SKM-1 (cell line): ENCODE results near the gene PRKAG2.
"Not testable (repeated sequence)": the region's sequence is repeated elsewhere in the genome, so short reads cannot be mapped to it uniquely, and the experiment has no call there.

Source experiments
- DNase-seq: peaks from one replicate; lab custom pipeline; 2025; ENCODE audit not compliant: unreplicated experiment; lab: John Stamatoyannopoulos, UW

The PRKAG2 gene

DNA sequence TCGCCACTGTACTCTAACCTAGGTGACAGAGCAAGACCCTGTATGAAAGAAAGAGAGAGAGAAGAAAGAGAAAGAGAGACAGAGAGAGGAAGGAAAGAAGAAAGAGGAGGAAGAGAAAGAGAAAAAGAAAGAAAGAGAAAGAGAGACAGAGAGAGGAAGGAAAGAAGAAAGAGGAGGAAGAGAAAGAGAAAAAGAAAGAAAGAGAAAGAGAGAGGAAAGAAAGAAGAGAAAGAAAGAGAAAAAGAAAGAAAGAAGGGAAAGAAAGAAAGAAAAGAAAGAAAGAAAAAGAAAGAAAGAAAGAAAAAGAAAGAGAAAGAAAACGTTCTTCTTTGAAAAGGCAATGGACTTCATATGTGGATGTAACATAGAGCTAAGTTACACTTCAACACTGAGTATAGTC lies 340.7 kb downstream of the PRKAG2 start:
- DNase-seq: not testable (repeated sequence)

DNA sequence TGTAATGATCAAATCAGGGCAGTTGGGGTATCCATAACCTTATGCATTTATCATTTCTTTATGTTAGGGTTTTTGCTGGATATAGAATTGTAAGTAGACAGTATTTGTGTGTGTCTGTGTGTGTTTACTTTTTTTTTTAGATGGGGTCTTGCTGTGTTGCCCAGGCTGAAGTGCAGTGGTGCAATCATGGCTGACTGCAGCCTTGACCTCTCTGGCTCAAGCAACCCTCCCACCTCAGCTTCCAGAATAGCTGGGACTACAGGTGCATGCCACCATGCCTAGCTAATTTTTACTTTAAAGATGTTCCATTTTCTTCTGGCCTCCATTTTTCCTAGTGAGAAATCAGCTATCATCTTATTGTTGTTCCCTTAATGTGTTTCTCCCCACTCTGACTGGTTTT lies 347.1 kb downstream of the PRKAG2 start:
- DNase-seq: no peak

DNA sequence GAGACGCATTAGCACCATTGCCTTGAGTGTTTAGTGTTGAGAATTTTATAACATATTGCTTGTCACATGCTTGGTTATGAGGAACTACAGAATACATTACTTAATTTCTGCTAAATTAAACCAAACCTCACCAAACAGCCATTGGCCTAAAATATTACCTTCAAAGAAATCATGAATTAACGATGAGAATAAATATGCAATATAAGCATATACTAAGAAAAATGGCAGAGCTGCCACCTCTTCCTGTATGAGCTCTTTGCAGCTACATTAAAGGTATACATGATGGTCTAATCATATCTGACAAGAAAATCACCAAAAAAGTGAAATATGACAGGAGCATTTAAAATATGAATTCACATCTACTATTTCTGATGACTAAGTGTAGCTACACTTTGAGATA lies 352.1 kb downstream of the PRKAG2 start:
- DNase-seq: no peak

DNA sequence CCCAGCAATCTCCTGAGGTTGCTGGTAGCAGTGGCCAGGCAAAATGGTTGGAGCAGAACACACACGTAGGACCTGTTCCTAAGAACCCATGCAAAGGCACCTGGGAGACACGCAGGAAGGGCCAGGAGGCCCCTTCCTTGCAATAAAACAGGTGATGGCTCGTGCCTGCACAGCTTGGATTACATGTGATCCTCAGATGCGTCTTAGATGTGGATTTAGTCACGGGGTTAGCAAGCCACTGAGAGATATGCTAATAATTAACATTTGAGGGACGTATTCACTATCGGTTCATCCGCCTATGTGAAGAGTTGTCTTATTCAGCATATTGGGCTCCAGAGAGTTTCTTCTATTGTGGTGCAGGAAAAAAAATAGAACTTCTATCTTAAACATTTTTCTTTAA lies 352.6 kb downstream of the PRKAG2 start:
- no peak for DNase-seq

DNA sequence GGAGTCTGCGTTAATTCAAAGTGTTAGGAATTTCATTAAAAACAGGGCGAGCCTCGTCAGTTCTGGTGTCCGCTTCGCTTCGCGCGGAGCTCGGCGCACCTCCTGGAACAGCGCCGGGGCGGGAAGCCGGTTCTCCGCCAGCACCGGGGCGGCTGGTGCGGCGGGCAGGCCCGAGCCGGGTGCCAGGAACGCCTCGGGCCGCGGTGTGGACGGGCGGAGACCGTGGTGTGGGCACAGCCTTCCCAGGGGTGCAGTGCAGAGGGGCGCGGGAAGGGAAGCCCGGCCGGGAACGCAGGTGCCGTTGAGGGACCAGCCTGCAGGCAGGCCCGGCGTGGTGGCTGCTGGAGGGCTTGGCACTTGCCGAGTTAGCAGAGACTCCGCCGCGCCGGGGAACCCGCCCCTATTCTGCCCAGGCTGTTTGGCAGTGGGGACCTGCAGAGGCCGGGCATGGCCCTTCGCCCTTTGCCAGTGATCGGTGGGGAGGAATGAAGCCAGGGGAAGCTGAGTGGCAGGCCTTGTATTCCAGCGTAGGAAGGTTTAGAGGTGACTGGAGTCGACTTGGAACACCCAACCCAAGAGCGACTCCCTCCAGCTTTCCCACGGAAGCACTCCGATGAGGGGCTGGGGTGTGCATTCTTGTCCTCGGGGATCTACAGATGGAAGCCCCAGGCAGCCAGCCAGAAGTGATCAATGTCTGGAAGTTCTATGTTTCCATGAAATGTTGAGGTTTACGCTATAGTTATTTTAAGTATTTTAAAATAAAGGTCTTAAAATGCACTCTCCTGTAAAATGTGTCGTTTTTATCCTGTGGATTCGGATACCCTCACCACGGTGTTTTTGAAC lies 356.3 kb downstream of the PRKAG2 start:
- DNase-seq: no peak

DNA sequence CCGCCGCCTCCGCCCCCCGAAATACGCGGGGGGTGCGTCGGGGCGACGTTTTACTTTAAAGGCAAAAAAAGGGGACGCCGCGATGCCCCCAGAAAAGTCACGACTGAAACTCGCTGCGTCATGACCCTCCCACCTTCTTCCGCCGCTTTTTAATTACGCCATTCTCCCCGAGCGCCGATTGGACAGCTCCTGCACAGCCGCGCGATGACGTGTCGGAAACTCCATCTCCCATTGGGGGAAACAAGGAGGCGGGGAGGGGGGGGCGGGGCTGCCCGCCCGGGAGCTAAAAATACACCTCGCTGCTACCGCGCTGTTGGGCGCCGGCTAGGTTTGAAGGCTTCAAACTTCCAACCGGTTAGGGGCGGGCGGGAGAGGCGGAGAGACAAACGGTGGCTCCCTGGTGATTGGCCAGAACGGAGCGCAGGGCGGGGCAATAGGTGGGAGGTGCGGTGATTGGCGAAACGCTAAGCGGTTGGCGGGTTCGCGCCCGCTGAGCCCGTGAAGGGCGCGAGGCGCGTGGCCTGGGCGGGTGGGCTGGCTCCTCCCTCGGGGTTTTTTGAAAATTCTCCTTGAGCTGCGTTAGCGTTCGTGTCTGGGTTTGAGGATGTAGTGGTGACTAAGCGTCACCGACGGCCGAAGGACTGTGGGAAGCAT lies 357.0 kb downstream of the PRKAG2 start, which contains the start of gene RHEB:
TSS of gene RHEB (minus strand) at position 131 of the 654 bp plus-strand sequence. CDS start 384 bp downstream, outside the sequence.
- DNase-seq: peak; percentile 68

DNA sequence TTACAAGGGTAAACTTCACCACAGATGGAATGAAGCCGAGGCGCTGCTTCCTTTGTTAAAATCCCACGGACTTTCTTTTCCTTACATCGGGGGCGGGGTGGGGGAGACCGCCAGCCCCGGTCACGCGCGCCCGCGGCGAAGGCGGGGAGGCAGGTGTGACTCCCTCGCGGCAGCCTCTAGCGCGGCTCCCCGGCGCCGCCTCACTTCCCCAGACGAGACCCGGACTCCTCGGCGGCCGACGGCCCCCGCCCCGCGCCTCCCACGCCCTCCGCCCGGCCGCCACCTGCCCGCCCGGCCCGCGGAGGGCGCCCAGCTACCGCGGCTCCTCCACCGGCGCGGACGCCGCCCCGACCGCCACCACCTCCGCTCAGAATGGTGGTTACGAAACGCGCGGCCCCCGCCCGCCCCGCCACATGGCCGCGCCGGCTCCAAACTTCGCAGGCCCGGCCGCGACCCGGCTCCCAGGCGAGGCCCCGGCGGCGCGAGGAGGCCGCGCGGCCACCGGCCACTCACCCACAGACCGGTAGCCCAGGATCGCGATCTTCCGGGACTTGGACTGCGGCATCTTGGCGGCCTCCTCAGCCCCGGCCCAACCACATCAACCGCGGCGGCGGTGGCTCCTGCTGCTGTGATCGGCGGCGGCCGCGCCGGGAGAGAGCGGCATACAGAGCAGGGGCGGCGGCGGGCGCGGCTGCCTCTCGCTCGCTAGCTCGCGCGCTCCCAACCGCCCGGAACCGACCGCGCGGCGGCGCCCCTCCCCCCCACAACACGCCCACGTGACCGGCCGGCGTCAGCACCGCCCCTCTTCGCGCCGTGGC lies 357.8 kb downstream of the PRKAG2 start:
- not testable (repeated sequence) for DNase-seq

DNA sequence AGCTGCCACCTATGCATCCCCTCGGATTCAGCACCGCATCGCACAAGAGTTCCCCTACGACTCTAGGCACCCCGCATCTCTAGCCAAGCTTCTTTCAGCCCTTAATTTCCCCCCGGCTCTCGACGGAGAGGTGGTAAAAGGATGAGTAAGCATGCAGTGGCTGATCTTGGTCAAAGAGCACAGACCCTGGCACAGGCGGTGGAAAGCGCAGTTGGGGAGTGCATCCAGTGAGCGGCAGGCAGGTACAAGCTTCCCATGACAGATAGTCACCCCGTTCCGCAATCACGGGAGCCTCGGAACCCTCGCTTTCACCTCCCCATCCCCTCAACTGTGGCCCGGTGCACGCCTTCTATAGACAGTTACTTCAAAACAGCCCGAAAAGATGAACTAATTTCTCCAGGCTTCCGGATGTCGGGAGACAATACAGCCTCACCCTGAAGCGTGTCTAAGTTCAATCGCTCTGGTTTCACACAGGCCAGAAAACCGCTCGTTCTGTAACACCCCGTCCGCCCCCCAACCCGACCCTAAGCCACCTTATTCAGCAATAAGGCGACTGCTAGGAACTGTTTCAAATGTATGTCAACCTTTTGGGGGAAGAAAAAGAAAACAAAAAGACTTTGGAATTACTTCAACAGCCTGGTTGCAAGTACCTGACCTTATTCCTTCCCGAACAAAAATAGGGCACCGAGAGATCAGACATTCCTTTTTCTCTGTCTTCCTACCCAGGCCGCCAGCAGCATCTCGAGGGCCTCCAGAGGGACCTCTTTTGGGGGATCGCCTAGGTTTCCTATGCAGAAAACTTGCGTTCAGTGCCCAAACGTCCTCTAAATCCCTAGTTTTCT lies 358.6 kb downstream of the PRKAG2 start:
- no peak for DNase-seq

DNA sequence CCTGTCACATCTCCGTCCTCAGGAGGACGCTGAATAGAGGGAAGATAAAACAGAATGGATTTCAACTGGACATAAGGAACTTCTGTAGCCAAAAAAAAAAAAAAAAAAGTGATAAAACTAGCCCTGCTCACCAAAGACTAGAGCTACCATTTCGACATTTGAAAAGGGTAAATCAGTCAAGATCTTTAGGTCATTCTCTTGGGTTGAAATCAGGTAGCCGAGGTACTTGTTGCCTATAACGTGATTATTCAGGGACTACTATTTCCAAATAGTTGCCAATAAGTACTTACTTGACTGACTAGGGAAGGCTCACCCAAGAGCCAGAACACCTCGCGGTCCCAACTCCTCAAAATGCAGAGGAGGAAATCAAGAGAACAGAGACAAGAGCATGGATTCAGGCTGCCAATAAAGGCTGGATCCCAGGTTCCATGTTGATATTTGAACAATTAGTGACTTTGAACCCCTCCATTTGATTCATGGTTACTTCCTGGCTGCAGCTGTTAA lies 359.3 kb downstream of the PRKAG2 start:
- no peak for DNase-seq

DNA sequence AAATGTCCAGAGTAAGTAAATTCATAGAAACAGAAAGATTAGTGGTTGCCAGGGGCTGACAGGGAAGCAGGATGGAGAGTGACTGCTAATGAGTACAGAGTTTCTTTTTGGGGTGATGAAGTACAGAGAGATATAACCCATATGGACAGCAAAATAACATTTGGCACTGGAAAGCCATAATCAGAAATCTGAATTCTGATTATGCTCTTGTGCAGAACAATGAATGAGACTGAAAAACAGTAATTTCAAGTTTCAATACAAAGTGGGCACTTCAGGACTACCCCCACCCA lies 361.7 kb downstream of the PRKAG2 start:
- no peak for DNase-seq

DNA sequence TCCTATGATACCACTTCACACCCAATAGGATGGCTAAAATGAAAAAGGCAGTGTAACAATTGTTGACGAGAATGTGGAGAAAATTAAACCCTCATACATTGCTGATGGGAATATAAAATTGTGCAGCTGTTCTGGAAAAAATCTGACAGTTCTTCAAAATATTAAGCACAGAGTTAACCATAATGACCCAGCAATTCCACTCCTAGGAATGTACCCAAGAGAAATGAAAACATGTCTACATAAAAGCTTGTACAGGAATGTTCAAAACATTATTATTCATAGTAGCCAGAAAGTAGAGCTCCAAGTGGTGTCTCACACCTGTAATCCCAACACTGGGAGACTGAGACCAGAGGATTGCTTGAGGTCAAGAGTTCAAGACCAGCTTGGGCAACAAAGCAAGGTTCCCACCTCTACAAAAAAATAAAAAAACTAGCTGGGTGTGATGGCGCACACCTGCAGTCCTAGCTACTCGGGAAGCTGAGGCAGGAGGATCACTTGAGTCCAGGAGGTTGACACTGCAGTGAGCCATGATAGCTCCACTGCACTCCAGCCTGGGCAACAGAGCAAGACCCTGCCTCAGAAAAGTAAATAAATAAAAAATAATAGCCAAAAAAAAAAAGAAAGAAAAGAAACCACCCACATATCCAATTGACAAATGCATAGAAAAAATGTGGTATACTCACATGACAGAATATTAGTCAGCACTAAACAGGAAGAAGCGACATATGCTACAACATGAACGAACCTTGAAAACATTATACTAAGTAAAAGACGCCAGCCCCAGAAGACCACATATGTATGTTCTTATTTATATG lies 362.2 kb downstream of the PRKAG2 start:
- no peak for DNase-seq

DNA sequence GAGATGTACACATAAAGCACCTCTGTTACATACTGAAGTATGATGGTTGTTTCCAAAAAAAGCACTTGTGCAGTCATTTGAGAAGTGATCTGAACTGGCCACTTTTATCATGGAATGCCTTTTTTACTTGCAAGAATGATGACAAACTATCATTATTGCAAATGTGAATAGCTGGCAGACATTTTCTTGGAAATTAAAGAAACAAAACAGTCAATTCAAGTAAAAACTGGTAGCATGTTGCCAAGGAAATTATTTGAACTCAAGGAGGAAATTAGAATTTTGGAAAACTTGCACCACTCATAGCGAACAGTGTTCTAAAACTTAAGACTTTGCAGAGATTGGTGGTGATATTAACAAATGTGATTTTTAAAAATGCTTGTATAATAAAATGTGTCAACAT lies 363.8 kb downstream of the PRKAG2 start:
- DNase-seq: no peak

DNA sequence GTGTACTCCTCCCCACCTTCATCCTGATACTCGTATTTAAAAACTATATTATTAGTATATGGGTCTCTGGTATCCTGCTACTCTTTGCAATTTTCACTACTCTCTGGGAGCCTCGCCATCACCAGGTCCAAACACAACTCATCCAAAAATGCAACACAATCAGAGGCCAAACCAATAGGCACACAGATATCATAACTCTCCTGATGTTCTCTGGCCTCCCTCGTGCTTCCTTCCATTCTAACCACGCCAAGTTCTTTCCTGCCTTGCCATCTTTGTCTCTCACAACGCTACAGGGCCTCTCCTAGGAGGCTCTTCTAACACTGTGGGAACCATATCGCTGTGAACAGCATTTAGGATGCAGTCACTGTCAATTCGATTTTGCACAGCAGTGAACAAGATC lies 364.6 kb downstream of the PRKAG2 start:
- no peak for DNase-seq

DNA sequence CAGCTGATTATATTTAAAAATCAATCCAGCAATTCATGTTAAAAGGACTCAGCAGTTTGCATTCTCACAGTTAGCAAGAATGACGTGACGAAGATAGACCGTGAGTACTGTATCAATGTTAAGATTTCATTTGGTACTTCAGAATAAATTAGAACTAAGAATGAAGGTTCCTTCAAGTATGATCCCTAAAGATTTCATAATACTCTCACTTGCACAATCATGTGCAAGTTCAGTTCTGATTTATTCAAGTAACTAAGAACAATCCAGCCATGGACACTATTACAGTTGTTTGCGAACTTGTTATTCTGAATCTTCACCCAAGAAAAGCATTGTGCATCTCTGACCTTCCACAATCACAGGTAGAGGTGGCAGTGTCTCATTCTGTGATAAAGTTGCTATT lies 365.0 kb downstream of the PRKAG2 start:
- no peak for DNase-seq

DNA sequence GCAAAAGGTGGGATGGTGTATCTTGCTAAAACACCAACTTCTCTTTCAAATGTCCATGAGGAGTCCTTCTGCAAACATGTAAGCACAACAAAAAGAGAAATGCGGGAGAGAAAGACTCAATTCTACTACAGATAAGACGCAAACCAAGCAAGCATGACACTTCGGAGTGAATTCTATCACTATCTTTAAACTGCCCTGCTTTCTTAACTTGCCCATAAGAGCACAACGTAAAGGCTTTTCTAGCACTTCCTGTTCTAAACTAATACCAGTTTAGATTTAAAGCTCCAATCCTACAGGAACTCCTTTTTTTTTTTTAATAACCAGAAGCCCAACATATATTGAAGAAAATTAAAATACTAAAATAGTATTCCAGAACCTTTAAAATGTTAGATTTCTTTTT lies 365.6 kb downstream of the PRKAG2 start:
- DNase-seq: no peak

DNA sequence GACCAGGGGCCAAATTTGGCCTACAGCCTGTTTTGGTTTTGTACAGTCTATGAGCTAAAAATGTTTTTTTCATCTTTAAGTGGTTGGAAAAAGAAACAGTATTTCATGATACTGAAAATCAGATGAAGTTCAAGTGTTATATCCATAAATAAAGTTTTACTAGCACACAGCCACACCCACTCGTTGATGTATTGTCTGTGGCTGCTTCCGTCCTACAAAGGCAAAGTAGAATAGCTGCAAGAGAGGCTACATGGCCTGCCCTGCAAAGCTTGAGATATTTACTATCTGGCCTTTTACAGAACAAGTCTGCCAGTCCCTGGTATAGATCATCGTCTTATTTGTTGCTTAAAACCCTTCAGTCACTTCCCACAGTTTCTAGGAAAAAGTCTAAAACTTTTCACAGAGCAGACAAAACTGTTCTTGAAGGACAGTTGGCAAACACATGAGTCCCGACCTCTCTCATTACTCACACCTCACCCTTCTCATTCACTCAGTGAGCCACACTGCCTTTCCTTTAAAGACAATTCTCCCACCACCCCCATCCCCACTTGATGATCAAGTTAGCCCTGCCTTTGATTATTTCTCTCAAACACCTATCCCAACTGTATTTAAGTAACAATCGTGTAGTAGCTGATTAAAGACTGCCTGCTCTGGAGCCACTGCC lies 367.1 kb downstream of the PRKAG2 start:
- no peak for DNase-seq

DNA sequence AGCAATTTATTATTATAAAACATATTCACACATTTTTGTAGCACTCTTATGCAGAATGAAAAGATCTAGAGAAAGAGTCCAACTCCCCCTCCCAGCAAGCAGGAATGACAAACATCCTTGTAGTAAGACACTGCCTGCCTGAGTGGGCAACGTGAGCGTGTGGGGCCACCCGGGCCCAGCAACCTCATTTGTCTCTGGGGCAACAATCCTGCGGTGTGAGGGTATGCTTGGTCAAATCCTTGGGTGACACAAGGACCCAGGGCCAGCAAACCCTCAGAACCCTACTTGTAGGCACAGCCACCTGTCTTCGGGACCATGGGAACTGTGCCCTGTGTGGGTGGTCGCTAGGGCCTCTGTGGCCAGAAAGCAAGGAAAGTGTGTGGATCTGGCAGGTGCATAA lies 367.9 kb downstream of the PRKAG2 start:
- no peak for DNase-seq

DNA sequence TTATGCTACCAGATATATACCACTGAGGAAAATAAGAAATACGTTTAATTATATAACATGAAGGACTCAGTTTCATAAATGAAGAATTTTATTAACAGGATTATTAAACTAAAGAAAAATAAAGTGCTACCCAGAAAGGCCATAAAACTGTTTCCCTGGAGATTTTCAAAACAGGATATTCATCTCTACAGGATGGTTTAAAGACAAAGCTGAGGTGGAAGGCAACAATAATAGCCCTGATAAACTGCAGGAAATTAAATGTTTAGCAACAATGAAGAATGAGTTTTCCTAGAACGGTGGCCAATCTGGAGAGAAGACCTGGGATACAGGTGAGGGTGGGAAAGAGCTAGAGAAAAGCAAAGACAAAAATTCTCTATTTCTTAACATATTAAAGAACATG lies 369.1 kb downstream of the PRKAG2 start:
- DNase-seq: no peak

DNA sequence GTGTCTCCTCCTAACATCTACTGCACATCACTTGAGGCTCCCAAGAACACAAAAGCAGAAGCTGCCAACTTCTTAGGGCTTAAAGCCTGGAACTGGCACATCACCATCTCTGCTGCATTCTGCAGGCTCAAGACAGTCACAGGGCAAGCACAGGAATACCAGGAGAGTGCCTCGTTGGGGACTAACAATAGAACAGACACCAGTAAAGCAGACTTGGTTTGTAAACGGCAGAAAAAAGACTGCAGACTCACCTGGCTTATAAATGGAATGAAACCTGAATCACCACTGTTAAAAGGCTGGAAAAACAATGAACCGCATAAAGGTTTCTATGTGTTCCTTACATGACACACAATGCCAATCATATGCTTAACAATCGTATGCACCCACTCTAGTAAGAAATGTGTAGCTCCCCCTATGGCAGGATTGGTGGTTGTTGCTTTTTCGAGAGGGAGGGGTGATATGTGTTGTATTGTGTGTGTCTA lies 370.0 kb downstream of the PRKAG2 start:
- DNase-seq: no peak
